Stimulated activated naive CD8-positive, alpha-beta T cell treated with anti-CD3 and anti-CD28 coated beads, Interleukin-15, amount 100 ng/mL, for 72 hours (primary cell): ENCODE measurements around the gene PJVK.
"Not testable (repeated sequence)": the region's sequence is repeated elsewhere in the genome, so short reads cannot be mapped to it uniquely, and the experiment has no call there.

ENCODE experiments used
- ATAC-seq: fragments of 150-1000 bp; cut with Tn5 transposase; 2 replicates; pipeline ENCODE4 v1.10.0; 2021; ENCODE audit warnings: mild to moderate bottlenecking, moderate library complexity
- DNase-seq, 2 donors: peaks; one replicate each; pipeline ENCODE4 v3.0.0; 2021 to 2022
- H3K27ac Mint-ChIP-seq, 2 donors: one replicate each; pipeline ENCODE4 v1.8.0; 2022; ENCODE audit warnings: mild to moderate bottlenecking in 2 of 2, mixed read lengths in 2 of 2, moderate library complexity in 2 of 2
- H3K27me3 Mint-ChIP-seq: one replicate; pipeline ENCODE4 v1.8.0; 2022; ENCODE audit warnings: mixed read lengths
- H3K4me1 Mint-ChIP-seq: one replicate; pipeline ENCODE4 v1.8.0; 2022; ENCODE audit warnings: mild to moderate bottlenecking, mixed read lengths
- H3K4me3 Mint-ChIP-seq, 2 donors: one replicate each; pipeline ENCODE4 v1.8.0; 2022; ENCODE audit warnings: mild to moderate bottlenecking in 2 of 2, mixed read lengths in 2 of 2, moderate library complexity in 1 of 2
- H3K9me3 Mint-ChIP-seq, 2 donors: one replicate each; pipeline ENCODE4 v1.8.0; 2022; ENCODE audit warnings: mixed read lengths in 2 of 2

PJVK gene

DNA sequence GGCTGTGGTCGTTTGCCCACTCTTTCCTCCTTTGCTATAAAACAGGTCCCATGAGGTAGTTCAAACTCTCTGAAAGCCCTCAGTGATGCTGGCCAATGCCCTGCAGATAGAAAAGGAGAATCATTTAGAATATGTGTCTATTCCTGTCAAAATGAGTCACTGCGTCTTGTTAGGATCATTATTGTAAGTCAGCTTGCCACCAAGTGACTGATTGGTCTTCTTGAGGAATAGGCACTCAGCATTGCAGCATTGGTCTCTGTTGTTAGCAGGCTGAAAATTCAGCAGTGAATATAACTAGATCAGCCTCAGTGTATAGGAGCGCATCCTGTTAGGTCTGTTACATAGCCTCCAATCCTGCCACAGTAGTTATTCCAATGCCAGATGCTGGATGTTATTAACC is 29.1 kb upstream of the PJVK start:
- Mint-ChIP-seq H3K9me3 (peaks cover 13 to 14% of the 10 kb centered on the region in 2 donors), H3K27ac (no peak overlapping the region), H3K4me3 (no peak overlapping the region), H3K4me1 (peaks cover 8% of the 10 kb centered on the region), H3K27me3 (no peaks in the 10 kb centered on the region)
- ATAC-seq (no peak), DNase-seq (no peak)

DNA sequence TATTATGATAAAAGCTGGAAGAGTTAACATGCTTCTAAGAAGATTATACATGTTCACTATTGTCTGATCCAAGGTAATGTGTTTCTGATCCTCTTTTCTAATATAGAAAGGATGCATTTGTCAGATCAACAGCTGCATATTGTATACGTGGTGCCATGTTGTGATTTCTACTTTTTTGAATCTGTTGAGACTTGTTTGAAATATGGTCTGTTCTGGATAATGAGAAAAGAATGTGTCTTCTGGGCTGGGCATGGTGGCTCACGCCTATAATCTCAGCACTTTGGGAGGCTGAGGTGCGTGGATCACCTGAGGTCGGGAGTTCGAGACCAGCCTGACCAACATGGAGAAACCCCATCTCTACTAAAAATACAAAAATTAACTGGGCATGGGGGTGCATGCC is 27.4 kb upstream of the PJVK start:
- not testable (repeated sequence) for H3K27me3 Mint-ChIP-seq, H3K4me3 Mint-ChIP-seq

DNA sequence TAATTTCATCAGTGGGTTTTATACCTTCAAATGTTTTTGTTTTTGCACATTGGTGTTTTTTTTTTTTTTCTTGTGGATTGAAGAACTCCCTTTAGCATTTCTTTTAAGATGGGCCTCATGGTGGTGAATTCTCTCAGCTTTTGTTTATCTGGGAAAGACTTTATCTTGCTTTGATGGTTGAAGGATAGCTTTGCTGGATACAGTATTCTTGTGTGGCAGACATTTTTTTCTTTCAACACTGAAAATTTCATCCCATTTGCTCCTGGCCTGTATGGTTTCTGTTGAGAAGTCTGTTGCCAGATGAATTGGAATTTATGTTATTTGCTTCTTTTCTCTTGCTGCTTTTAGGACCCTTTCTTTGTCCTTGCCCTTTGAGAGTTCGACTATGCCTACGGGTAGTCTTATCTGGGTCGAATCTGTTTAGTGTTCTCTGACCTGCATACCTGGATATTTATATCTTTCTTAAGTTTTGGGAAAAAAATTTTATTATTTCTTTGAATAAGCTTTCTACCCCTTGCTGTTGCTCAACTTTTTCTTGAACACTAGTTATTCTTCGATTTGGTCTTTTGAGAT is 25.8 kb upstream of the PJVK start:
- no peak overlapping the region for H3K27ac Mint-ChIP-seq
- no peak for DNase-seq
- no peak overlapping the region for H3K4me3 Mint-ChIP-seq
- H3K27me3 Mint-ChIP-seq = no peaks in the 10 kb centered on the region
- no peaks in the 10 kb centered on the region for H3K4me1 Mint-ChIP-seq
- H3K9me3 Mint-ChIP-seq = peaks cover 13 to 14% of the 10 kb centered on the region in 2 donors
- no peak for ATAC-seq

More for the DNA sequence above, 27.4 kb upstream of the PJVK start:
- not testable (repeated sequence) for H3K27ac Mint-ChIP-seq, H3K4me1 Mint-ChIP-seq, DNase-seq, ATAC-seq
- peaks cover 13 to 14% of the 10 kb centered on the region in 2 donors for H3K9me3 Mint-ChIP-seq

DNA sequence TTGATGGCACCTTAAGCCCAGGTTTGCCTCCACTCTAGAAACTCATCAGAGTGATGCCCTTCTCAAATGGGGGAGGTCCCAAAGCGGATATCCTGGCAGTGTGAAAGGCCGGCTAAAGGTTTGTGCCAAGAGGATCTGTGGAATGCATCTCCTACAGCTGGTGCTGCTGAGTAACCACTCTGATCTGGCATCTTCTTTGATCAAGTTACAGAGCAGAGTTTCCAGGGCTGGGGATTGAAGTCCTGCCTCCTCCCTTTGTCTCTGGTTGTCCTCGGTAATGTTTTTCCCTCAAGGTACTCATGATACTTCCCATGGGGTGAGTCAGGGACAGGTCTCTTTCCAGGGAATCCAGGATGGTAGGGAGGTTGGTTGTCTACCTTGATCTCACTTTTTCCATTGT is 24.8 kb upstream of the PJVK start:
- DNase-seq = no peak
- ATAC-seq = no peak
- Mint-ChIP-seq H3K4me3 (no peak overlapping the region), H3K9me3 (peaks cover 13 to 14% of the 10 kb centered on the region in 2 donors), H3K27ac (no peak overlapping the region), H3K27me3 (no peaks in the 10 kb centered on the region), H3K4me1 (no peaks in the 10 kb centered on the region)

DNA sequence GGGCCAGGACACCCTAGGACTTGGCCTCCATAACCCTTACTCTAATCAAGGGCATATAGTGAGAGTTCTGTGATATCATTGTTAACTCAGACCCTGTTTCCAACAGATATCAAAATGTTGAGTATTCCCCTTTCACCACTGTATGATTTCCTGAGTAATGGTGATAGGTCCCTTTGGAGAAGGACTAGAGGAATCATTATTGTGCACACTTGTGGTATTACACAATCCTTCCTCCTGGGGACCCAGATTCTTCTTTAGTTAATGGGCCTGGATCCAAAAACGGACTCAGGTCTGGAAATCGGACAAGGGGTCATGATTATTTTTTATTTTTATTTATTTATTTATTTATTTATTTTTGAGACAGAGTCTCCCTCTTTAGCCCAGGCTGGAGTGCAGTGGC is 23.7 kb upstream of the PJVK start:
- no peak overlapping the region for H3K4me3 Mint-ChIP-seq
- ATAC-seq = no peak
- H3K9me3 Mint-ChIP-seq = peaks cover 13 to 14% of the 10 kb centered on the region in 2 donors
- no peaks in the 10 kb centered on the region for H3K4me1 Mint-ChIP-seq
- H3K27me3 Mint-ChIP-seq = no peaks in the 10 kb centered on the region
- DNase-seq = no peak
- no peak overlapping the region for H3K27ac Mint-ChIP-seq

DNA sequence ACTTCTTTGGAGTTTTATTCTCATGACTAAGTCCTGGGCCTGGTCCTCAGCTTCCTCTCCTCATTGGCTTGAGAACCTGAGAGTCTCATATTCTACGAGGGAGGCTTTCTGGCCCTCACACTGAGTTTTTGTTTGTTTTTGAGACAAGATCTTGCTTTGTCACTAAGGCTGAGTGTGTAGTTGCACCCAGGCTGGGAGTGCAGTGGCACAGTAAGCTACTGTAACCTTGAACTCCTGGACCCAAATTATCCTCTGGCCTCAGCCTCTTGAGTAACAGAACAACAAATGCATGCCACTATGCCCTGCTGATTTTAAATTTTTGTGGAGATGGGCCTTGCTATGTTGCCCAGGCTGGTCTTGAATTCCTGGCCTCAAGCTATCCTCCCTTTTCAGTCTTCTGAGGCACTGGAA is 22.8 kb upstream of the PJVK start:
- Mint-ChIP-seq H3K27ac (no peak overlapping the region), H3K9me3 (peaks cover 13 to 14% of the 10 kb centered on the region in 2 donors), H3K27me3 (no peaks in the 10 kb centered on the region), H3K4me3 (no peak overlapping the region), H3K4me1 (no peaks in the 10 kb centered on the region)
- DNase-seq = no peak
- ATAC-seq = no peak

DNA sequence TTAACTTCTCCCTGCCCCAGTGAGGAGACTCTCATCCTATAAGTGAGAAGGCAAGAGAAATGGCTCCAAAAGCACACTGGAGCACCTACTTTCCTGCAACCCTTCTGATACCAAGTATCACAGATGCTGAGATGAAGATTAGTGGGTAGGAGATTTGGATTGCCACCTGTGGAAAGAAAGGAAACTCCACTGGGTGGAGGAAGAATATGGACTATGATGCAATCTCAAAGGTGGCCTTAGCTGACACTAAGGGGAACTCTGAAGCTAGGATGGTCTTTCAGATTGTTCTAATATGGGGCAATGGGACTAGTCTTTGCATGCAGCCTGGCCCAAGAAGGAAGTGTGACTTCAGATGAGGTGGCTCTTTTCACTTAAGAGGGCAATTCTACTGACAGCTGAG is 21.8 kb upstream of the PJVK start:
- no peak overlapping the region for H3K4me3 Mint-ChIP-seq
- H3K4me1 Mint-ChIP-seq = no peaks in the 10 kb centered on the region
- H3K27ac Mint-ChIP-seq = peak overlapping the region in 1 of 2 donors; percentile 63
- peaks cover 12 to 13% of the 10 kb centered on the region in 2 donors for H3K9me3 Mint-ChIP-seq
- DNase-seq (no peak), ATAC-seq (no peak)
- no peaks in the 10 kb centered on the region for H3K27me3 Mint-ChIP-seq

DNA sequence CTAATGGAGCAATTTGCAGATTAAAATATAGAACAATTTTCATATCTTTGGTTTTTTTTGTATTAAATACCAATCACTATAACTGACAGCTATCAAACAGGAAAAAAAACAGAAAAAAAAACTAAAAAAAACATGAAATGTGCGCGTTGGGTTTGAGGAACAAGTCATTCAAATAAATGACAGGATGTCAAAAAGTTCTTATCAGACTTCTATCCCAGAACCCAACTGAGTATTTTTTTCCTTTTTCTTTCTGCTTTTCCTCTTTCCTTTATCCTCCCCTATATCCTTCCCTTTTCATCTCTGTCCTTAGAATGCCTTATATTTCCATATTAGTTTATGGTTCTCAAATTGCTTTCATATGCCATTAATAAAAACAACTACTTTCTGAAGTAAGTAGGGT is 14.5 kb upstream of the PJVK start:
- Mint-ChIP-seq H3K27me3 (no peaks in the 10 kb centered on the region), H3K4me3 (no peak overlapping the region), H3K27ac (no peak overlapping the region), H3K4me1 (no peaks in the 10 kb centered on the region), H3K9me3 (no peaks in the 10 kb centered on the region)
- no peak for ATAC-seq
- no peak for DNase-seq

DNA sequence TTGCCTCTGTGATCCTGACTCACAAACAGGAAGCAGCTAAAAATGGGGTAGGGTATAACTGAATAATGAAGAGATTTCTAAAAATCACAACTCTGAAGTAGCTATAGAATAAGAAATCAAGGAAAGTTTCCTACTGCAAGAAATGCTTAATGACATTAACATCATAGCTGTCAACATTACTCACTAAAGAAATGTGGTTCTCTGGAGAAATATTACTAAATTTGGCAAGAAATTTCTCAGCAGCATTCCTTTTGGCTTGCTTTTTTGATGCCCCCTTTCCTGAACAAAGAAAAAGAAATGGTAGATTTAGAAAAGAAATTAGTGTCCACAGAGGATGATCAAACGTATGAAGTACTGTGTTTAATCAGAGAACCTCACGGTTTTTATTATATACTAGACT is 9.8 kb upstream of the PJVK start:
- no peak overlapping the region for H3K27ac Mint-ChIP-seq
- H3K9me3 Mint-ChIP-seq = no peaks in the 10 kb centered on the region
- peaks cover 6% of the 10 kb centered on the region for H3K4me1 Mint-ChIP-seq
- no peaks in the 10 kb centered on the region for H3K27me3 Mint-ChIP-seq
- ATAC-seq = no peak
- no peak overlapping the region for H3K4me3 Mint-ChIP-seq
- DNase-seq = no peak

DNA sequence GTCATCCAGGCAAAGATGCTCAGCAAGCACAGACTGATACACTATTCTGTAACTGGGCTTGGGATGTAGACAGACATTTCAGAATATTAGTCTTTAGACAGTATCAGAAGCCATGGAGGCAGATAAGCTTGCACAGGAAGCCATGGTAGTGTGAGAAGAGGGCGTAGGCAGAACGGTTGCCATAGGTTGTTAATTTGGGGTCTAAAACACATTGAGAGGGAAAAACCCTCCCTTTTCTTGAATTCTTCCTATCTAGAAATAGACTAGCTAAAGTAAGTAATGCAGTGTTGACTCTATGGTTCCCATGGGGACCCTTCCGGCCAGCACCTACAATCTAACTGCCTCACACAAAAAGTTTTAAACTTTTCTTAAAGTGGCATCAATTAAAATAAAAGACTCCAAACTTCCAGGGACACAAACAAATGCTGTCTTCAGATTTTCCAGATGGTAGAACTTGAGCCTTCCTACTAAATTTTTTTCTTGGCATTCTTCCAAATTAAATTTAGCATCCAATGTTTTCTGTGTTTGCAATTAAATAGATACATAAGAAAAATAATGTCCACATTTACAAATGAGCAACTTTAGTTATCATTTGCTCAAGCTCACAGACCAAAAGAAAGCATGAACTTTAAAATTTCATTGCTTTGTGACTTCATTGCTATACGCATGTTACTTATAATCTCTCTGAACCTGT is 2.1 kb upstream of the PJVK start:
- no peaks in the 10 kb centered on the region for H3K27me3 Mint-ChIP-seq
- peaks cover 30% of the 10 kb centered on the region for H3K4me1 Mint-ChIP-seq
- DNase-seq (no peak), ATAC-seq (no peak)
- no peaks in the 10 kb centered on the region for H3K9me3 Mint-ChIP-seq
- H3K4me3 Mint-ChIP-seq = peak overlapping the region; percentile 88
- H3K27ac Mint-ChIP-seq = peak overlapping the region in 1 of 2 donors; percentile 81

DNA sequence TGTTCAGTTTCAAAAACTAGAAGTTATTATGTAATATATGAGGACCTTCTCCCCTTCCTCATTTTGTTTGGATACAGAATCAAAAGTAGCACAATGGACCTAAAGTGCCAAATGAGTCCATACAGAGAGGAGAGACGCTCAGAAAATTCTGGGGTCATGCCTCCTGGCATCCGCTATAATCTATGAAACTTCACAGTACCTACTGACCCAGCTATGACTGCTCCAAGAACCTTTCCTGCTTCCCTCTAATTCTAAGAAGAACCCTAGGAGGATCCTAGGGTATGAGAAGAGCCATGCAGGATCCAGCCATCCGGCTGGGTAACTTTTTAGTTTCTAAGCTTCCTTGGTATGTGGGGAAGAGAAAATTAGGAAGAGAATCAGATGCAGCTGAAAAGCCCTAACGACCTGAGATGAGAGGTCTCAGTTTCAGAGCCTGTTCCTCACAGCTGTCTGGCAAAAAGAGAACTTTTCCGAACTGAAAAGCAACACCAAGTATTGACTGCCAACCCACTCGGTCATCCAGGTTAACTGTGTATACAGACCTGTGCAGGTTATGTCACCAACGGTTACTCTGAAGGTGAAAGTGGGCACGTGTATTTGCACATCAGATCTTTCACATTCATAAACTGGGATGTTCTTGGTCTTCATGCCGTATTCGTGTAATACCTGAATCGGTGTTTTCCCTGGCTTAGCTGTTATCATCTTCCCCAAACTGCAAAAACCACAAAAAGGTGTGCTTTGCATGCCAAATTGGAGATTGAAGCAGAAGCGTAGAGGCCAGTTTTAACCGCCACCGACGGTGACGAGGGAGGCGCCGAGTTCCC is 1.3 kb upstream of the PJVK start:
- peaks cover 27% of the 10 kb centered on the region for H3K4me1 Mint-ChIP-seq
- peak overlapping the region; percentile 88 for H3K4me3 Mint-ChIP-seq
- peak; percentile 31 for ATAC-seq
- no peaks in the 10 kb centered on the region for H3K27me3 Mint-ChIP-seq
- H3K9me3 Mint-ChIP-seq = no peaks in the 10 kb centered on the region
- H3K27ac Mint-ChIP-seq = peak overlapping the region; percentile 61 to 93
- DNase-seq = no peak

DNA sequence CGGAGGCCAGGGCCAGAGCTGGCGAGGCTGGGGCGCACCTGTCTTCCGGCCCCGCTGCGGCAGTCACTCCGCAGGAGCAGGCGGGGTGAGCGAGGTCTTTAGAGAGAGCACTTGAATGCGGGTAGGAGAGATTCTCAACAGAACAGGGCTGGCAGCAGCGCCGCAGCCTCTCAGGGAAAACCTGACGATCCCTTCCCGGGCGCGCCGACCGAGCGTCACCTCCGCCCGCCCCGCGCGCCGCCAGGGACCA is 729 bp upstream of the PJVK start:
- H3K27ac Mint-ChIP-seq = peak overlapping the region; percentile 61 to 93
- H3K4me1 Mint-ChIP-seq = peaks cover 24% of the 10 kb centered on the region
- H3K4me3 Mint-ChIP-seq = peak overlapping the region; percentile 88
- DNase-seq = peak; percentile 85 to 89
- no peaks in the 10 kb centered on the region for H3K27me3 Mint-ChIP-seq
- no peaks in the 10 kb centered on the region for H3K9me3 Mint-ChIP-seq
- peak; percentile 75 for ATAC-seq

DNA sequence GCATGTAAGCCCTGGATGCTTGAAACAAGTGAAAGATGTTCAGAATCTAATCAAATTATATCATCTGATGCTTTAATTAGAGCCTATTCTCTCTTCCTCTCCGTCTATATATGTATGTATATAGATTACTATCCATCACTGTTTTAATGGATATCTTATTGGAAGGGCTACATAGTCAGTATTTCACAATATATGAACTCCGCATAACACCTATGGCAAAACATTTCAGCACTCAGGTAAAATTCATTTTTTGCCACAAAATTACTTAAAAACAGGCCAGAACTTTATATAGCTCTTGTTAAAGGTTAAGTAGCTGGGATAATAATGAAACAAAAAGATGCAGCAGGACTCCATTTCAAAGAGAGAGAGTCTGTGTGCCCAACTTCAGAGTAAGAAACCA is 1.2 kb downstream of the PJVK start:
- Mint-ChIP-seq H3K27me3 (no peaks in the 10 kb centered on the region), H3K4me3 (peak overlapping the region; percentile 96), H3K27ac (peak overlapping the region in 1 of 2 donors; percentile 76), H3K4me1 (peaks cover 24% of the 10 kb centered on the region), H3K9me3 (no peaks in the 10 kb centered on the region)
- DNase-seq (no peak), ATAC-seq (no peak)

DNA sequence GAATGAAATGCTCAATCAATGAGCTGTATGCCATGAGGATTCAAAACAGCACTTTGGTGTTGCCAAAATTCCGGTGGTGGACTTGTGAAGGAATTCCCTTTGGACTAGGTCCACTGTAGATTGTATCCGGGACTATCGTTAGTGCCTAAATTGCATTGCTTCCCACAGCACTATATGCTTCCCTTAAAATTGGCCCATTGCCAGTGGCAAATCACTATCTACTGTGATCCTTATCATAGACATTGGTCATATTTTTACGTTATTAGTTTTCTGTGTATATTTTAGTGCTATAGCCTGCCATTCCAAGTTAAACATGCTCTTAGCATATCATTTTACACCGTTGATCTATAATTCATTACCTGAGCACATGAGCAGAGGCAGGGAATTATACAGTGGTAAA is 1.7 kb downstream of the PJVK start:
- no peak for ATAC-seq
- Mint-ChIP-seq H3K27me3 (no peaks in the 10 kb centered on the region), H3K4me3 (no peak overlapping the region), H3K4me1 (peaks cover 22% of the 10 kb centered on the region), H3K27ac (no peak overlapping the region), H3K9me3 (no peaks in the 10 kb centered on the region)
- DNase-seq = no peak

DNA sequence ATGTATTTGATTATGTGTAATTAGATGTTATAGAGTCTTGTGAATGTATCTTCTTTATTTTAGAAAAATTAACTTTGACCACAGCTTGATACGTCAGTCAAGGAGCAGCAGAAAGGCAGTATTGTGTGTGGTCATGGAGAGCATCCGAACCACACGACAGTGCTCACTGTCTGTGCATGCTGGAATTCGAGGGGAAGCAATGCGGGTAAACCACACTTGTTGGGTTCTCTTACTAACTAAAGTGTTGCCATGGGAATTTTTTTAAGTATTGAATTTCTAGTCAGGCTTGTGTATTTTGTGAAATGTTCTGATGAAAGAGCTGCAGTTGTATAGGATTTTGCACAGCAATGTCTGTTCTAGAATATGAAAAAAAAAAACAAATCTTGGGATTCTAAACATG is 4.8 kb downstream of the PJVK start:
- H3K27me3 Mint-ChIP-seq = no peaks in the 10 kb centered on the region
- no peak for ATAC-seq
- DNase-seq = no peak
- H3K4me3 Mint-ChIP-seq = no peak overlapping the region
- H3K9me3 Mint-ChIP-seq = no peaks in the 10 kb centered on the region
- no peaks in the 10 kb centered on the region for H3K4me1 Mint-ChIP-seq
- no peak overlapping the region for H3K27ac Mint-ChIP-seq

DNA sequence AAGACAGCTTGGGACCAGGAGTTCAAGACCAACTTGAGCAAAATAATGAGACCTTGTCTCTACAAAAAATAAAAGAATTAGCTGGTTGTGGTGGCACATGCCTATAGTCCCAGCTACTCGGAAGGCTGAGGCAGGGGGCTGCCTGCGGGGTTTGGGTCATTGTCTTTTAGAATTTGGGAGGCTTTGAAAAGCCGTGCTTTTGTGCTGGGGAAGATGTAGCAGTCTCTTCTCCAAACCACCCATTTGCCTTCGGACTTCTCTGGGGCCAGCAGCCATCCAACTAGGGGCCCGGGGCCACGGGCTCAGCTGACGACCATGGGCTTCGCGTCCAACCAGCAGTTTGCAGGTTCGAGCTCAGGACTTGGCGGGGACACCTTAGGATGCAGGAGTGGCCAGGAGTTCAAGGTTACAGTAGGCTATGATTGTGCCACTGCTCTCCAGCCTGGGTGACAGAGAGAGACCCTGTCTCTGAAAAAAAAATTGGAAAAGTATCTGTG is 6.3 kb downstream of the PJVK start:
- Mint-ChIP-seq H3K4me1 (no peaks in the 10 kb centered on the region), H3K27me3 (no peaks in the 10 kb centered on the region), H3K9me3 (no peaks in the 10 kb centered on the region), H3K27ac (no peak overlapping the region), H3K4me3 (no peak overlapping the region)
- DNase-seq (no peak), ATAC-seq (no peak)
